ENCODE results near the gene KCNN3. TPM values are rescaled to one million over a fixed set of nuclear protein-coding genes. Genes with fewer than 3 reads are reported as not detected.

The KCNN3 gene
- total RNA-seq, 4 donors from 2014 or later, result 3.6 to 17.0 (median 12.4) TPM

DNA sequence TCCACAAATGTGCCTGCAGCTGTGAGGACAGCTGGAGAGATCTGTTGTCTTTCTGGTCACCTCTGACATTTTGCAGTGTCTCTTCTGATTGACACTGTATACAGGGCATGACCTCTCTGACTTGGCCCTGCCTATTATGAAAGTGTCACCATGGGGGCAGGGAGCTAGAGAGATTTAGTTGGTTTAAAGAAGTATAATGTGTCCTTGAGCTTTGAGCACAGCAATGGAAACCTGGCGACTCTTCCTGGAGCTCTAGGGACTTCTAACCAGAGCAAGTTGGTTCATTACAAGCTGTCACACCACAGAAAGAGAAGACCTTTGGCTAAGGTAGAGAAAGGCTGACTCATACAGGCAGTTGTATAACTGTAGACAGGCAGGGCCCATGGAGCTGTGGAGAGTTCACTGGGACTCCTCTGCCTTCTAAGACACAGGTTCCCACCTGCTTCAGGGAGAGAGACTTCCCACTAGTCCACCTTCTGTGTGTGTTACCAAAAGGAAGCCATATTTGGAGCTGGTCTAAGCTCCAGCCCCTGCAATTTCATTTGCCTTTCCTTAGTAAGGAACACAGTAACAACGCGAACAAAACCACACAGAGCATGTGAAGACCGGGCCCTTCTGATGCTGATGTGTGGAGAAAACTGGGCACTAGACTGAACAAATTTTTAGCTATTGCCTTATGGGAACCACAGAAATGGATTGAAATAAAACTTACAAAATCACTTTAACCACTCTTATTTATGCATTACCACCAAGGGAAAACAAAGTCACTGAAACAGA lies 171.6 kb downstream of the KCNN3 start:
- Histone ChIP-seq H3K36me3 (no peaks in the 10 kb centered on the region), H3K9me3 (no peaks in the 10 kb centered on the region), H3K27ac (replicated peaks in 1 of 4) (no peak overlapping the region), H3K27me3 (no peaks in the 10 kb centered on the region), H3K4me3 (no peak overlapping the region), H3K4me1 (peaks cover 3 to 19% (median 16%) of the 10 kb centered on the region in 4 donors)
- 91% methylated on average over 4 of the region's 4 CpGs for WGBS
- intact Hi-C loops (cut with DNase I), result no loop called here
- DNase-seq (ENCODE audit: extremely low spot score), result no peak
- TF ChIP-seq EP300 (IDR thresholded peaks at IDR 0.05), result no peak

DNA sequence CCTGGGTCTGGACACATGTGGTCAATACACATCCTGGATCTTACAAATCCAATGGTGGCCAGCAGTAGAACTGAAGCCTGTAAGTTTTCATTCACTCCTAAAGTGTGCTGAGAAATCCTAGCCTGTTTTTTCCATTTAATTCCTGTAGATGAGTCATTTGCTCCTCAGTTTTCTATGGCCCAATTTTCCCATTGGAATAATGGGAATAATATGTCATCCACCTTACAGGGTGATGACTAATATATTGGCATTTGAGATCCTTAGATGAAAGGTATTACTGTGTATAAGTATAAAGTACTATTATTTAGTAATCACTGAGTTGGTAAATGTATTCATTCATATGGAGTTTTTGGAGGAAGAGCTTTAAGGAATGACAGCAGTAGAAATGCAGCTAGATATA lies 172.4 kb downstream of the KCNN3 start:
- intact Hi-C loops (cut with DNase I), result no loop called here
- Histone ChIP-seq H3K27me3 (no peaks in the 10 kb centered on the region), H3K36me3 (no peaks in the 10 kb centered on the region), H3K4me1 (peaks cover 3 to 19% (median 16%) of the 10 kb centered on the region in 4 donors), H3K9me3 (no peaks in the 10 kb centered on the region), H3K4me3 (no peak overlapping the region), H3K27ac (replicated peaks in 1 of 4) (no peak overlapping the region)
- TF ChIP-seq, protein P1, sequence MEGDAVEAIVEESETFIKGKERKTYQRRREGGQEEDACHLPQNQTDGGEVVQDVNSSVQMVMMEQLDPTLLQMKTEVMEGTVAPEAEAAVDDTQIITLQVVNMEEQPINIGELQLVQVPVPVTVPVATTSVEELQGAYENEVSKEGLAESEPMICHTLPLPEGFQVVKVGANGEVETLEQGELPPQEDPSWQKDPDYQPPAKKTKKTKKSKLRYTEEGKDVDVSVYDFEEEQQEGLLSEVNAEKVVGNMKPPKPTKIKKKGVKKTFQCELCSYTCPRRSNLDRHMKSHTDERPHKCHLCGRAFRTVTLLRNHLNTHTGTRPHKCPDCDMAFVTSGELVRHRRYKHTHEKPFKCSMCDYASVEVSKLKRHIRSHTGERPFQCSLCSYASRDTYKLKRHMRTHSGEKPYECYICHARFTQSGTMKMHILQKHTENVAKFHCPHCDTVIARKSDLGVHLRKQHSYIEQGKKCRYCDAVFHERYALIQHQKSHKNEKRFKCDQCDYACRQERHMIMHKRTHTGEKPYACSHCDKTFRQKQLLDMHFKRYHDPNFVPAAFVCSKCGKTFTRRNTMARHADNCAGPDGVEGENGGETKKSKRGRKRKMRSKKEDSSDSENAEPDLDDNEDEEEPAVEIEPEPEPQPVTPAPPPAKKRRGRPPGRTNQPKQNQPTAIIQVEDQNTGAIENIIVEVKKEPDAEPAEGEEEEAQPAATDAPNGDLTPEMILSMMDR (IDR thresholded peaks at IDR 0.05), result no peak
- TF ChIP-seq POLR2A (IDR thresholded peaks at IDR 0.05; ENCODE audit: low read depth), result no peak
- TF ChIP-seq EP300 (IDR thresholded peaks at IDR 0.05), result no peak
- no peak for TF ChIP-seq POLR2AphosphoS5 (IDR thresholded peaks at IDR 0.05)
- no peak for DNase-seq (ENCODE audit: extremely low spot score)

DNA sequence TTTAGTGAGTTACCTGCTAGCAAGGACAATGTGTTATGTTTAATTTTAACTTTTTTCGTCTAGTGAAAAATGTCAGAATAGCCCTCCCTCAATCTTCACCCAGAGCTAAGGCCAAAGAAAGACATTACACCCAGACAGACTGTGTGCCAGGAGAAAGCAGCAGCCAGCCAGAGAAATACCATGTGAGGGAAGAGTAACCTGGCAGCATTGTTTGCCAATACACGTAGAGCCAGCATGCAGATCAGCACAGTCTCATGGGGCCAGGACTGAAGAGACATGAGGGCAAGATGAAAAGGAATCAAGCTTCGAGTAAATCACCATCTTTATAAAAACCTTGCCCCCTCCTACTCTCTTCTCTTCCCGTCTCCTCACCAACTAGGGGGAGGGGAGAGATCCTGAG lies 173.6 kb downstream of the KCNN3 start:
- H3K4me3 ChIP-seq, result no peak overlapping the region
- no peaks in the 10 kb centered on the region for H3K27me3 ChIP-seq
- 48% methylated on average over 4 of the region's 4 CpGs for WGBS
- TF ChIP-seq, protein P1 (IDR thresholded peaks at IDR 0.05), result no peak
- TF ChIP-seq POLR2AphosphoS5 (IDR thresholded peaks at IDR 0.05), result peak in 1 of 2 donors; percentile 15
- H3K9me3 ChIP-seq, result no peaks in the 10 kb centered on the region
- H3K4me1 ChIP-seq, result peaks cover 3 to 19% (median 16%) of the 10 kb centered on the region in 4 donors
- no peak for DNase-seq (ENCODE audit: extremely low spot score)
- no peaks in the 10 kb centered on the region for H3K36me3 ChIP-seq
- intact Hi-C loops (cut with DNase I), result no loop called here
- peak overlapping the region in 1 of 4 donors; percentile 42 for H3K27ac ChIP-seq (replicated peaks in 1 of 4)

DNA sequence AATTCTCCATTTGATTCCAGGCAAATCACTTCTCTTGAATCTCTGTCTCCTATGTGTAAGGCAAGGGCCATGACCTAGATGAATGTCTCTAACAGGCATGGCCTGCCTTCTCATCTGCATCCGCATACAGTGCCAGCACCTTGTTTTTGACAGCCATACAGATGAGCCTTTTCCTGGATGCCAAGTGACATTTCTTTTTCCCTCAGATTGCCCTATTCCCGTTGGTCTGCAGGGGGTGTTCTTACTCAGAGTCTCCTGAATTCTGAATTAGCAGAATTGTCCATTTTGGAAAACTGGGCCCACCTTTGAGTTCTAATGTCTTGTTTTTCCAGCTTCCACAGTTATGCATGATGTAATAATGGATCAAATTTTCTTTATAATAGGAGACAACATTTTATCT lies 174.1 kb downstream of the KCNN3 start:
- H3K9me3 ChIP-seq, result no peaks in the 10 kb centered on the region
- no peak for DNase-seq (ENCODE audit: extremely low spot score)
- peaks cover 3 to 19% (median 16%) of the 10 kb centered on the region in 4 donors for H3K4me1 ChIP-seq
- H3K27ac ChIP-seq (replicated peaks in 1 of 4), result peak overlapping the region in 1 of 4 donors; percentile 13
- H3K36me3 ChIP-seq, result no peaks in the 10 kb centered on the region
- intact Hi-C loops (cut with DNase I), result no loop called here
- TF ChIP-seq, protein P1 (IDR thresholded peaks at IDR 0.05), result peak in 2 of 3 experiments; percentile 18 to 30
- TF ChIP-seq POLR2AphosphoS5 (IDR thresholded peaks at IDR 0.05), result no peak
- 46% methylated on average over 2 of the region's 2 CpGs for WGBS
- H3K27me3 ChIP-seq, result no peaks in the 10 kb centered on the region
- H3K4me3 ChIP-seq, result no peak overlapping the region

DNA sequence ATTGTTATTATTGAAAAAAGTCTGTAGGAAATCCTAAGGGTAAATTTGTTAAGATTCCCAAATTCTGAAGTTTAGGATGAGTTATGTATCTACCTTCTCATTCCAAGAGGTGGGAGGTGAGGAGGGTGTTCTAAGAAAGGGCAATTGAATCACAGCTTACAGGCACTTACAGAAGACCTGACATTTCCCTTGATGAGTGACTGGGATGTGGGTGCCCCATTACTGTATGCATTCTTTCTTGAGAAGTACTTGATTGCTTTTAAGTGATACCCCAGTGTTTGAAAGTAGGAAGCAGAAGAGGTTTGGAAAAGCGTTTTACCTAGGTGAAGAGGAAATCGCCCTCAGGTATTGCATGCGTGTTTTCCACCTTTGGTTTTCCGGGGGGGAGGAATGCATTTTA lies 175.1 kb downstream of the KCNN3 start:
- TF ChIP-seq, protein P1 (IDR thresholded peaks at IDR 0.05), result no peak
- no peak for TF ChIP-seq EP300 (IDR thresholded peaks at IDR 0.05)
- Histone ChIP-seq H3K27ac (replicated peaks in 1 of 4) (no peak overlapping the region), H3K27me3 (no peaks in the 10 kb centered on the region), H3K36me3 (no peaks in the 10 kb centered on the region), H3K4me1 (peaks cover 3 to 19% (median 16%) of the 10 kb centered on the region in 4 donors), H3K4me3 (no peak overlapping the region), H3K9me3 (no peaks in the 10 kb centered on the region)
- 85% methylated on average over 4 of the region's 4 CpGs for WGBS
- intact Hi-C loops (cut with DNase I), result no loop called here
- DNase-seq (ENCODE audit: extremely low spot score), result no peak

All from esophagus muscularis mucosa (tissue), 4 donors.